Measurements from ENCODE around the gene LTBP1. TPM values are rescaled to one million over a fixed set of nuclear protein-coding genes. Genes with fewer than 3 reads are reported as not detected.

The LTBP1 gene
- total and polyA plus RNA-seq, 2 experiments from 2014 or later, result 35.6 to 68.9 TPM

- Histone ChIP-seq H4K20me1 (ENCODE audit: insufficient read depth, poor library complexity, severe bottlenecking) (no peaks in the 10 kb centered on the region), H2AFZ (no peak overlapping the region), H3K27me3 (no peaks in the 10 kb centered on the region), H3K4me3 (no peak overlapping the region), H3K9me3 (ENCODE audit: low read depth) (no peaks in the 10 kb centered on the region), H3K27ac (no peak overlapping the region), H3K4me1 (ENCODE audit: insufficient read depth) (peaks cover 8% of the 10 kb centered on the region), H3K79me2 (no peaks in the 10 kb centered on the region), H3K4me2 (no peak overlapping the region), H3K36me3 (replicated peaks; ENCODE audit: insufficient read depth, low read depth) (no peaks in the 10 kb centered on the region), H3K9me2 (replicated peaks; ENCODE audit: insufficient read depth) (no peaks in the 10 kb centered on the region)
- 92% methylated on average over 7 of the region's 7 CpGs for WGBS (ENCODE audit: low lambda C conversion rate, missing lambda C conversion rate)
- DNase-seq (ENCODE audit: low spot score), result no peak
- no peak for TF ChIP-seq CTCF (IDR thresholded peaks at IDR 0.05; ENCODE audit: poor library complexity)
Measured at GRCh38 chr2:33129263-33130053, 182.7 kb downstream of the LTBP1 start.

- Histone ChIP-seq H3K4me3 (no peak overlapping the region), H3K9me2 (replicated peaks; ENCODE audit: insufficient read depth) (no peaks in the 10 kb centered on the region), H3K27me3 (no peaks in the 10 kb centered on the region), H3K4me1 (ENCODE audit: insufficient read depth) (peaks cover 8% of the 10 kb centered on the region), H3K9me3 (ENCODE audit: low read depth) (no peaks in the 10 kb centered on the region), H3K27ac (no peak overlapping the region), H3K4me2 (no peak overlapping the region), H4K20me1 (ENCODE audit: insufficient read depth, poor library complexity, severe bottlenecking) (no peaks in the 10 kb centered on the region), H3K36me3 (replicated peaks; ENCODE audit: insufficient read depth, low read depth) (no peaks in the 10 kb centered on the region), H3K79me2 (no peaks in the 10 kb centered on the region), H2AFZ (no peak overlapping the region)
- WGBS (ENCODE audit: low lambda C conversion rate, missing lambda C conversion rate), result 92% methylated on average over 7 of the region's 7 CpGs
- DNase-seq (ENCODE audit: low spot score), result no peak
- no peak for TF ChIP-seq CTCF (IDR thresholded peaks at IDR 0.05; ENCODE audit: poor library complexity)
Measured at GRCh38 chr2:33130054-33130447, 183.3 kb downstream of the LTBP1 start.

GRCh38 chr2:33130544-33130943 lies 183.8 kb downstream of the LTBP1 start:
- DNase-seq (ENCODE audit: low spot score), result no peak

GRCh38 chr2:33131111-33131510 lies 184.4 kb downstream of the LTBP1 start:
- Histone ChIP-seq H3K36me3 (replicated peaks; ENCODE audit: insufficient read depth, low read depth) (no peaks in the 10 kb centered on the region), H3K27me3 (no peaks in the 10 kb centered on the region), H3K4me2 (no peak overlapping the region), H3K4me3 (no peak overlapping the region), H3K9me3 (ENCODE audit: low read depth) (no peaks in the 10 kb centered on the region), H4K20me1 (ENCODE audit: insufficient read depth, poor library complexity, severe bottlenecking) (no peaks in the 10 kb centered on the region), H3K27ac (no peak overlapping the region), H3K79me2 (no peaks in the 10 kb centered on the region), H3K4me1 (ENCODE audit: insufficient read depth) (peaks cover 8% of the 10 kb centered on the region), H2AFZ (no peak overlapping the region), H3K9me2 (replicated peaks; ENCODE audit: insufficient read depth) (no peaks in the 10 kb centered on the region)
- WGBS (ENCODE audit: low lambda C conversion rate, missing lambda C conversion rate), result 92% methylated on average over 4 of the region's 4 CpGs
- no peak for DNase-seq (ENCODE audit: low spot score)
- TF ChIP-seq EZH2 (IDR thresholded peaks at IDR 0.05; ENCODE audit: borderline replicate concordance) (no peak), CTCF (IDR thresholded peaks at IDR 0.05; ENCODE audit: poor library complexity) (no peak), EZH2phosphoT487 (IDR thresholded peaks at IDR 0.05; ENCODE audit: low read depth, severe bottlenecking, unreplicated experiment) (no peak)

More at GRCh38 chr2:33130544-33130943, 183.8 kb downstream of the LTBP1 start:
- Histone ChIP-seq H3K79me2 (no peaks in the 10 kb centered on the region), H4K20me1 (ENCODE audit: insufficient read depth, poor library complexity, severe bottlenecking) (no peaks in the 10 kb centered on the region), H2AFZ (no peak overlapping the region), H3K27me3 (no peaks in the 10 kb centered on the region), H3K9me2 (replicated peaks; ENCODE audit: insufficient read depth) (no peaks in the 10 kb centered on the region), H3K9me3 (ENCODE audit: low read depth) (no peaks in the 10 kb centered on the region), H3K27ac (no peak overlapping the region), H3K4me3 (no peak overlapping the region), H3K4me1 (ENCODE audit: insufficient read depth) (peaks cover 8% of the 10 kb centered on the region), H3K4me2 (no peak overlapping the region), H3K36me3 (replicated peaks; ENCODE audit: insufficient read depth, low read depth) (no peaks in the 10 kb centered on the region)
- no peak for TF ChIP-seq EZH2 (IDR thresholded peaks at IDR 0.05; ENCODE audit: borderline replicate concordance)
- TF ChIP-seq EZH2phosphoT487 (IDR thresholded peaks at IDR 0.05; ENCODE audit: low read depth, severe bottlenecking, unreplicated experiment), result no peak
- WGBS (ENCODE audit: low lambda C conversion rate, missing lambda C conversion rate), result 64% methylated on average over 6 of the region's 6 CpGs

All from hepatocyte (in vitro differentiated cells).